Nucleus accumbens (tissue), 56 donors: ENCODE data around the gene ADCY9.

Experiments
- DNase-seq, 56 donors: peaks; one replicate each; lab custom pipeline; 2025; lab: John Stamatoyannopoulos, UW

ADCY9 gene

DNA sequence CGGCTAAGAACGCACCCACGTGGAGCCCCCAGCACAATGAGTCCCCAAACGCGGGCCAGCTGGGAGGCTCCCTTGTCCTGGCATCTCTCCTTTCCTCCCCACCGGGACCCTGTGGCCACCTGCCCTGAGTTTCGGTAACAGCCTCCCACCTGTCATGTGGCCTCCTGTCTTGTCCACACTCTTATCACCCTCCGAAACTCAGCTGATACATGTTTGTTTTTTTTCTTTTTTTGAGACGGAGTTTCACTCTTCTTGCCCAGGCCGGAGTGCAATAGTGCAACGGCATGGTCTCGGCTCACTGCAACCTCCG lies 130.1 kb downstream of the ADCY9 start:
- no peak for DNase-seq

DNA sequence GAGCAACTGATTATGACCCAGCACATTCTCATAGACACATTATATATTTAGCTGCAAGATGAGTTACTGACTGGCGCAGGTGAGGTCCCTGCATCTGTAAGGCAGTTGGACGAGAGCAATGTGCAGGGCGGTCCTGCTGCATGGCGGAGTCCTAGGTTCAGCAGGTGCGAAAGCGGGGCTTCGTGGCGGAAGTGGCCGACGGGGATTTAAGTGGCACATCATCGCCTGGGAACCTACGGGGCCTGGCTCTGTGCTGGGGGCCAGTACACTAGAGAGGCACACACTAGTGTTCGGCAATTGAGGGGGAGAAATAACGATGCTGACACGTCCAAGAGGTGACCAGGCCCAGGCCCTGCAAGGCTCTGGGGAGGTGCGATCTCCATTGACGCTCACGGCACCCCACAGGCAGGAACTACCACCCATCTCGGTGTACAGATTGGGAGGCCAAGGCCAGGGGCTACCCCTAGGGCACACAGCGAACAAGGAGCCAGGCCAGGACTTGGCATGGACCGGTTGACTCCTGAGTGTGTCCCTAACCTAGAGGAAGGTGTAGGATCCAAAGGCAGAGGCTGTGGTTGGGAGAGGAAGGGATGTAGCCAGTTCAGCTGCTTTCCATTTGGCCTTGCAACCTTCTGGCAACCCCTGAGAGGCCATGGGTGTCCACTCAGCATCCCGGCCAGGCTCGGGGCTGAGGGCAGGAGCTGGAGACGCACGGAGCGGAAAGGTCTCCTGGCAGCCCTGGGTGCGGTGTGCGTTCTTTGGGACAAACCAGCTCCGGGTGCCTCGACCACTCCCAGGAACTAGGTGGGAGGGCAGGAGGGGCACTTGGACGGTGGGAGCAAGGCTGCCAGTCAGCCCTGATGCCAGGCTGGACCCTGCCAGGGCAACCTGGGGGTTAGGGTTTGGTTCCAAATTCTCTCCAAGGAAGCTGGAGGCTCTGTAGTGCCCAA lies 131.9 kb downstream of the ADCY9 start:
- no peak for DNase-seq

DNA sequence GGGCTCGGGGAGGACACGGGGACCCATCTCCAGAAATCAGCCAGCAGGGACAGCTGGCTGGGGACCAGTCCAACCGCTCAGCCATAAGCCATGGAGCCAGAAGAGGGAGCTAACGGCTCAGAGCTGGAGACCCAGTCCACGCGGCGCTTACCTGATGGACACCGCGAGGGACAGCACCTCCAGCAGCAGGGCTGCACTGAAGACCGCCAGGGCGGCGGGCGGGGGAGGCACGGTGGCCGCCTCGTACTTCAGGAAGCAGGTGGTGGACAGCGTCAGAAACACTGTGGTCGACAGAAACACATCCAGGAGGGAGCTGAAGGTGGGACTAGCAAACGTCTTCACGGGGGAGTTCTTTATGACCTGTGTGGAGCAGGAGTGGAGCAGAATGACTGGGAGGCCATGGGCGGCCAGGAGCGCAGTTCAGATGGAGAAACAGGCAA lies 133.1 kb downstream of the ADCY9 start:
- peak in 39 of 56 donors; percentile 3 to 61 (median 20) for DNase-seq

DNA sequence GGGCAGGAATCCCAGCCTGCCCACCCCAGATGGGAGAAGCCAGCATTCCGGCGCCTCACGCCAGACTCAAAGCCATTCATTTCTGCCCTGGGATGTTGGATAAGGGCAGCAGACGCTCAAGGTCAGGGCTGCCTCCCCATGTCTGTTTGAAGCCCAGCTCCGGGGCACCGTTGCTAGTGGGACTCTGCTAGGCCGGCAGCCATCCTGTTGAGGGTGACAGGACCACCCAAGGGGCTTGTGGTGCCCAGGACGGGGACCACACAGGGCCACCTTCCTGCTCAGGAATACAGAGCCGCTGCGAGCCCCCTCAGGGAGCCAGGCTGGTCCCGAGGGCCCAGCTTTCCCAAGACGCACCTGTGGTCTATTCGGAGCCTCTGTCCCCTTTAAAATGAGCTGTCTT lies 134.0 kb downstream of the ADCY9 start:
- DNase-seq: no peak

DNA sequence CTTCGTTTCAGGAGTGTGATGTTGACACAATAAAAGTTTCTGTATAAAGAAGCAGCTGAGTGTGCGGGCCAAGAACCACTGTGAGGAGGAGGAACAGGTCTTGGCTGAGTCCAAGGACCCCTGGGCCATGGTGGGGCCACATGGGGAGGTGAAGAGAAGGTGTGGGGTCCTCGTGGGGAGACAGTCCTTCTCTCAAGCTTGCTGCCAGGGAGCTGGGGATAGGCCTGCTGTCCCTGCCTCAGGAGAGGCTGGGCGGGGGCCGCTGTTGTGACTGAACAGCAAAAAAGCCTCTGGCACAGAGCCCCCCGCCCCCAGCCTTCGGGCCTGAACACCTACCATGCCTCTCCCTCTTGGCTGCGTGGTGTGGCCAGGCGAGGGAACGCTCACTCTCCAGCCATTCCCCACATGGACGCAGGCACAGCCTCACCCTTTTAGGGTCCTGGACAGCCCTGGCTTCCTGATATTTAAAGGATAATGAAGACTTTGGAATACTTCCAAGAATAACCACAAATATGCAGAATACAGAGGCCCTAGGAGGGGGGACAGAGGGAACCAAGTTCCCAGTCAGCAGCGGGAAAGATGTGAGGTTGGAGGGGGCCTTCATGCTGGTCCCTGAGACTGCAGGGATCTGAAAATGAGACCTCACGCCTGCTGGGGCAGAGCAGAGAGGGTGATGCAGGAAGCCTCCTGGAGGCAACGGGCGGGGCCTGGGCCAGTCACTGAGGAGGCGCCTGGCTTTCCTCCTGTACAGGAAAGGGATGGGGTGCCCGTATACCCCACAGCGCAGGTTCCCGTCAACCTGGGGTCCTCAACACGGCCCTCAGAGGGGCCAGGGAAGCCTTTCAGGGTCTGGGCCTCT lies 135.8 kb downstream of the ADCY9 start:
- DNase-seq: no peak

DNA sequence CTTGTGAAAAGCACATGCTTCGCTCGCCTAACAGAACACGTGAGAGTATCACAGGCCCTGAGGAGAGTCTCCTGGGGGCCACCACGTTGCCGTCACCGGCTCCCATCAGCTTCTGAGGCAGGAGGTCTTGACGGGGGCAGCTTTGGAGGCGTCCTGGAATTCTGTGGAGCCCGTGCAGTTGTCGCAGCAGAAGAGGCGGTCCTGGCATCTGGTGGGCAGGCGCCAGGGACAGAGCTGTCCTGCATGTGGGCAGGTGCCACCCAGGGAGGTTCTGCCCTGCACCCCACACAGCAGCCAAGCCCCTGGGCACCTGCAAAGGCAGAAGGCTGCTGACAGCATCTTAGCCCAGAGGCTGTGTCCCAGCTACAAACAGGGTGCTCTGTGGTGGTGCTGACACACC lies 136.7 kb downstream of the ADCY9 start:
- no peak for DNase-seq

DNA sequence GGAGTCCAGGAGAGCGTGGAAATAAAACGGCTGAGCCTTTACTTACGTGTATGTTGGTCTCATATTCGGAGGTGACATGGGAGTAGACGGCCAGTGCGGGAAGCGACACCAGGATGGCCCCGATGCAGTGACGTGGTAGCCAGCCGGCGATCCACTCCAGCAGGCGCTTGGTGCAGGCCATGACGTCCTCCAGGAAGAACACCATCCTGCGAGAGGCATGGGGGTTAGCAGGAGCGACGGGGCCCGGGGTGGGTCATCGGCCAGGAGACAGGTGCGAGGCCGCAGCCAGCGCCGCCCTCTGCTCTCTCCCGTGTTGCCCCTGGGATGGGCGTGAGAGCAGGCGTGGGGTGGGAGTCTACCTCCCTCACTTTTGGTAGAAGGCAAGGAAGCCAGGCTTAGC lies 137.2 kb downstream of the ADCY9 start:
- DNase-seq: no peak

DNA sequence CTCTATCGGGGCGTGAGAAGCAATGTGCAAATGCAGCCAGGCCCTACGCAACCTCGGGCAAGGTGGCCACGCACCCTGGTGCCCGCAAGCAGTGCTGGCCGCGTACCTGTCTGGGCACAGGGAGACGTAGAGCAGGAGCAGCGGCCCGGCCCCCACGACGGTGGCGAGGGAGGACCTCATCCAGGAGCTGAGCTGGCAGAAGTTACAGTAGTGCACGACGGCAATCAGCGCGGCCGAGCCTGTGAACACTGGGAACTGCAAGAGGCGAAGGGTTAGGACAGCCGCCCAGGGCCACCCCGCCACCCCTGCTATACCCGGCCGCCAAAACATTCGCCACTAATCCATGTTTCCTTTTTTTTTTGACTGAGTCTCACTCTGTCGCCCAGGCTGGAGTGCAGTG lies 138.9 kb downstream of the ADCY9 start:
- no peak for DNase-seq

DNA sequence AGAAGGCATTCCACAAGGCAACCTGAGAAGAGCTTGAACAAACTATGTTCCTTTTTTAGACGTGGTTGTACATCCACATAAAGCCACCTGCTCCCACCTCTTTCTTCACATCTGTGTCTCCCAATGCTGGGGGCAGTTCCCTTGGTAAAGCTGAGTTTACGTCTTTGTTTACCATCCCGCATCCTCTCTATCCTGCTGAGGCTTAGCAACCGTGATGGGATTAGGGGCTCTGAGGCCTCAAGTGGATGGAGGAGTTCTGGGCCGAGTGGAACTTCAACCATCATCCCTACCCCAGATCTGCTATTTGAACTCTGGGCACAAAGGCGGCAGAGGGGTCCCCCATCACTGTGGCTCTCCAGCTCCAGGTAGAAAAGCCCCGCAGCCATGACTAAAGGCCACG lies 141.5 kb downstream of the ADCY9 start:
- no peak for DNase-seq

DNA sequence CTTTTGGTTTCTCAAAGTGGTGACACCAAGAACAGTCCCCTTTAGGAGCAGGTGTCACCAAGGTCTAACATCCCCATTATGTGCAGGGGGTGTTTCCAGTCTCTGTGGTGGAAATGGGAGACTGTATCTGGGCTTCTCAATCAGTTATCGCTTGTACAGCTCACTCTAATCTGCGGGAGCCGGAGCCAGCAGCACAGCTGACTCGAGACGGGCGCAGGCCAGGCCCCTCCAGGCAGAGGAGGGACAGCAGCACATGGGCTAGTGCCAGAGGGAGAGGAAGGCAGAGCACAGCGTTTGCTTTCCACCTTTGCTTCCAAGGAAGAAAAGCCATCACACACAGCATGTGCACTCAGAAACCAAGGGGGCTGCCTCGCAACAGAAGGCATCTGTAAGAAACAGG lies 144.5 kb downstream of the ADCY9 start:
- DNase-seq: no peak

DNA sequence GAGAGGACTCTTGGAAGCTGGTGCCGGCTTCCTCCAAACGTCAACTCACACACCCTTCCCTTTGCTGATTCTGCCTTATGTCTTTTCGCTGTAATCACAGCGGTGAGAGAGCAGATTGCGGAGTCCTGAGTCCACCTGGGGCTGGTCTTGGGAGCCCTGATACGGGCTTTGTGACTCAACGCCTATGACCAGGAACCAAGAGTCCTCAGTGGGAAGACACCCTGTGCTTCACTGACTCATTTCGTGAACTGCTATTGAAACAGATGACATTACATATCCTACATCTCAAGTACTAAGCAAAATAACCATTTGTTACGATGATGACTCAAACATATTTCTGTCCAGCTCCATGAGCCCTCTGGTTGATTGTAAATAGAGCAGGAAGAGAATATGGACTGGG lies 145.0 kb downstream of the ADCY9 start:
- no peak for DNase-seq

DNA sequence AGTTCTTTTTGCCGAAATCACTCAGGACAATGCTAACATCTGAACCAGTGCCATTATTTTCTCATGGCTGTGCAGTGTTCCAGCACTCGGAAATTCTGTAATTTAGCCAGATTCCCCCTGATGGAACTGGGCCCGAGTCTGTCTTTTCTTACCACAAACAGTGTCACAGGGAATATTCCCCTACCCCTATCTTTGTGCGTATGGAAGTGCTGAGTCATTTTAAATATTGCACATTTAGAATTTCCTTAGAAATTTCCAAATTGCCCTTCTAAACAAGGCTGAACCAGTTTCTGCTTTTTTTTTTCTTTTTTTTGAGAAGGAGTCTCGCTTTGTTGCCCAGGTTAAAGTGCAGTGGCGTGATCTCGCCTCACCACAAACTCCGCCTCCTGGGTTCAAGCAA lies 147.7 kb downstream of the ADCY9 start:
- DNase-seq: no peak

DNA sequence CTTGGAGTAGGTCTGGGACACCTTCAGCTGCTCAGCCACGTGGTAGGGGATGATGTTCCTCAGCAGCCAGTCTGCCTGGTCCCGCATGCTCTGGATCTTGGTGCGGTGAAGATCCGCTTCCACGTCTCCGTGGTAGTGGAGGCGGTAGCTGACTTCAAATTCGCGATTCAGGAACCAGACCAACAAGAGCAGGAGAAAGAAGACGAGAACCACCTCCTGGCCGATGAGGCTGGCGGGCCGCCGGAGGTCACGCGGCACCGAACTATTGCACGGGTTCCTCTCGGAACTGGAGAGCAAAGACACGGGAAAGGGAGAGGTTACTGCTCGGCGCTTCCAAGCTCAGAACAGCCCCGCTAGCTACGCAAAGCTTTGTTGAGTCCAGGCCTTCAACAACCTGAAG lies 149.6 kb downstream of the ADCY9 start:
- no peak for DNase-seq

DNA sequence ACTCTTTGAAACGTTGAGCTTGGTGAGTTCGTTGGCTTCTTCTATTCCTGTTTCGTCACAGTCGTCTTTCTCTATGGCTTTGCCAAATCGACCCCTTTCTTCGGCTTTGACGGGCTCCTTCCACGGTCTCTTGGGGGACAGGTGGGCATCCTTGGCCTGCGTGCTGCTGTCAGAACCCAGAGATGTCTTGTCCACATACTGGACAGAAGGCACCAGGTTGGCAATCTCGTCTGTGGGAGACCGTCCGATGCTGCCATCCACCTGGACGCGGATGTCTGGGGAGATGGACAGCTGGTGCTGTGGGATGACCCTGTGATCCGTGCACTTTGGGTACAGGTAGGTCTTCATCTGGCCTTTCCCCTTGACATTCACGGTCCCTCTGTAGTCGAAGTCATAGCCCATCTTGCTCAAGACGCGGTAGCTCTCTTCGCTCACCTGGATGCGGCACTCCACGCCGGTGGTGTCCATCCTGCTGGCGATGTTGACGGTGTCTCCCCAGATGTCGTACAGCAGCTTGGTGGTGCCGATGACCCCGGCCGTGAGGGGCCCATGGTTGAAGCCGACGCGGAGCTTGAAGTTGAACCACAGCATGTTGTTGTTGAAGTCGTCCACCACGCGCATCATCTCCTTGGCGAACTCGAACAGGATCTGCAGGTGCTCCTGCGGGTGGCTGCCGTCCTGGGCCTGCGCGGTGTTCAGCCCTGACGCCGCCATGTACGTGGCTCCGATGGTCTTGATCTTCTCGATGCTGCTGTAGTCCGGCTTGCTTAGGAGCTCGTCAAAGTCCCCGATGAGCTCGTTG lies 150.3 kb downstream of the ADCY9 start:
- no peak for DNase-seq

DNA sequence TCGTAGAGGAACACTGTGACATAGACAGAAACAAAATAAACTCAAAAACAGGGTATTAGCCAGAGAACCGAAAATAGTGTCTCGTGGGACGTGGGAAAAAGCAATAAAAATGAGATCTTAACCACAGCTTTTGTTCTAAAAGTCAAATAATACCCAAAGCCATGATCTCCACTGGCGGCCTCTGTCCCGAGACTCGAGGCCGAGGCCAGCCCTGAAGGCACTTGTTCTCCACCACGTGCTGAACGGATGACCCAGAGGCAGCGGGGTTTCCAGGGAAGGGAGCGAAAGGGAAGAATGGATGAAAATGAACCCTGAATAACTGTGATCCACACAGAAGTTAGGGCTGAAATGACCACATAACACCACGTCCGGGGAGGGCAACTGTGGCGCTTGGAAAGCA lies 150.9 kb downstream of the ADCY9 start:
- no peak for DNase-seq

DNA sequence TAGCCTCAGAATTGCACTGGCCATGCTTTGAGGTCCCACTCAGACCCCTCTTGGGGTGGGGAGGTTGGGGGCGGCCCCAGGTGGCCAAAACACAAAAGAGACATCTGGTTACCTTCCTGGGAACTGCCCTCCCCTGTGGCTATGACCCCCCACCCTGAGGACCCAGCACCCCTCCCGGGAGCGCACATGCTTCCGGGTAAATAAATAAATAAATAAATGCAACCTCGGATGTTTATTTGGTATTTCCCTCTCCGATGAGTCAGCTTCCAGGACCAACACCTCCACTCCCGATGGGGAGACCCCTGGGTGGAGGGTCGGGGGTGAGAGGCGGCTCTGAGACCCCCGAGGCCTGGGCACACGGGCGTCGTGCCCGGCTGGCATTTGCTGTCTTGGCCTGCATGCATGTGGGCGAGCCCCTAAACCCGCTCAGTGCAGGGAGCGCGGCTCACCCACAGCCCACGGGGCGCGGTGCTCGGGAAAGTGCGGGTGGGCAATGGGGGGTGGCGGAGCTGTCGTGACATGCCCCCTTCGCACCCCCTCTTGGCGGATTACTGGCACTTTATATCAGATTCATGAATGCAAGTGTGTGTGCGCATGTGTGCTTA lies 151.5 kb downstream of the ADCY9 start:
- no peak for DNase-seq

DNA sequence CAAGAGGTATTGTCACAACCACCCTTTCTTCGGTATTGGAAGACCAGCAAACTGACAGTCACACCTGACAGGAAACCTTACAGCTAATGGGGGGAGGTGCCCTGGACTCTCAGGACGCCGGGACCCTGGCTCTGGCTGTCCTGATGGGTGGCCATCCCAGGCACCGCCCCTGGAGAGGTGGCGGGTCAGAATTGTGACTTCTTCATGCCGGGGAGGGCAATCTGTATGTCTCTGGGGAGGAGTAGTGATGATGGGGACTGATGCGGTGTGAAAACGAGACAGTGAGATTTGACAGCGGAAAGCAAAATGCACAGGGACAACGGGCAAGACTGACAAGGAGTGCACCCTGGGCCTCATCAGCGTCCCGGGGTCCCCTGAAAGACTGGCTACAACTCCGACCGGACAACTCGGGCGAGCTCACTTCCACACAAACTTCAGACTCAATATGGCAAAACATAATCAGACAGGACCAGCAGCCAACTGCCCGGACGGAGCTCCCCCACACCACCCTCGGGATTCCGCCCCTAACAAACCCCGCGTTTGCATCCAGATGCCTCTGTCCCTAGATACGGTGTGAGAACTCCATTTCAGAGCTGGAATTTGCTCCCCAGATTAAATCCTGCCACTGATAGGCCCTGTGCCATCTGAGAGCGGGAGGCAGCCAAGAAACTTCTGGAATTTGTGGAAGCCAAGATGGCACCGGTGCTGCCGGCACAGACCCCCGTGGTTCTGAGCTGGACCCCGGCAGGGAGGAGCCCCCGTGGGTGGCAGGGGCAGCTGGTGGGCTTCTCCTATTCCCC lies 152.2 kb downstream of the ADCY9 start:
- DNase-seq: no peak

DNA sequence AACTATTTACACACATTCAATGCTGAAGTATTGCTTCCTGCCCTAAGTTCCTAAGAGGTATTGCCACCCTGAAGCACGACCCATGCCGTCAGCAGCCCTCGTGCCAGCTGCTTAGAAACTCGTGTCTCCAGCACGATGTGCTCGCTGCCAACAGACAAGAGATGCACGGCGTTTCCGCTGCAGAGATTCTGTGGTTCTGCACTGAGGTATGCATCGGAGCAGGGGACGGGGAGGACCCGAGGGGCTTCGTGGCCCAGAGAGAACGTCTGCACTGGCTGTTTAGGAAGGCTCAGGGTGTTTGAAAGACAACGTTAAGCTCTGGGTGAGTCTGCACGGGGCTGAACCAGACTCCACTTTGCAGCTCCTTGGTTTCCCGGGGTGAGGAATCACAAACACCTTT lies 153.0 kb downstream of the ADCY9 start:
- DNase-seq: peak in 2 of 56 donors; percentile 3 to 21

DNA sequence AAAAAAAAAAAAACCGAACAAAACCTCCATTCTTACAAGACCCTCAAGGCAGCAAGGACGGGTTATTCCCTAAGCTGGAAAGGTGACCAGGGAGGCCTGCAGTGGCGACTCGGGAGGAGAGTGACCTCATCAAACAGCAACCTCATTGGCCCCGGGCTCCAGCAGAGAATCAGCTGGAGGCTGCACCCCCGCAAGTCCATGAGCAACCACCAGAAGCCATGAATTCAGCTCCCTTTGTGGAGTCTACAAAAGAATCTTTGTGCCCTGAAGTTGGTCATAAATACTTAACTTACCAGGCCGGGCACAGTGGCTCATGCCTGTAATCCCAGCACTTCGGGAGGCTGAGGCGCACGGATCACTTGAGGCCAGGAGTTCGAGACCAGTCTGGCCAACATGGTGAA lies 154.8 kb downstream of the ADCY9 start:
- peak in 39 of 56 donors; percentile 7 to 76 (median 38) for DNase-seq
